Measurements from ENCODE around the gene TTBK2. TPM values are rescaled to one million over a fixed set of nuclear protein-coding genes. Genes with fewer than 3 reads are reported as not detected.

TTBK2 gene
- total RNA-seq, 1 experiment from 2014 or later, result 10.6 TPM

- no peak for DNase-seq (ENCODE audit: low read depth, low spot score)
- Histone ChIP-seq H4K20me1 (ENCODE audit: insufficient read depth) (no peaks in the 10 kb centered on the region), H3K4me3 (replicated peaks in 1 of 2; ENCODE audit: low read depth in 1 of 2, low read length in 2 of 2) (no peak overlapping the region), H3K9me2 (ENCODE audit: insufficient read depth) (no peaks in the 10 kb centered on the region), H3K27me3 (ENCODE audit: insufficient read depth, low read length) (no peaks in the 10 kb centered on the region), H3K36me3 (ENCODE audit: control insufficient read depth in 1 of 2, insufficient read depth in 2 of 2, low read length in 2 of 2) (peaks cover 29 to 39% of the 10 kb centered on the region in 2 experiments), H3K4me2 (ENCODE audit: low read length) (no peak overlapping the region), H3K9me3 (ENCODE audit: control insufficient read depth in 1 of 2, insufficient read depth in 1 of 2, low read depth in 1 of 2, low read length in 2 of 2) (no peaks in the 10 kb centered on the region), H3K79me2 (ENCODE audit: insufficient read depth, low read length) (peaks cover 7% of the 10 kb centered on the region; the same call in 1 of the 2 replicates), H3K27ac (ENCODE audit: low read depth, low read length) (no peak overlapping the region), H3K4me1 (ENCODE audit: control insufficient read depth in 1 of 2, insufficient read depth in 2 of 2, low read length in 2 of 2) (peaks cover 12 to 16% of the 10 kb centered on the region in 2 experiments; a peak in 3 of 4 replicates), H3K9ac (ENCODE audit: low read length) (no peak overlapping the region), H2AFZ (ENCODE audit: low read depth, low read length, poor library complexity, severe bottlenecking) (no peak overlapping the region)
- BruUV-seq (replicated peaks), result no TSS peak
- no peak for ATAC-seq
- ChIA-PET CTCF (no interaction called here), POLR2A (no interaction called here), RAD21 (ENCODE audit: low non-redundant PET in 1 of 2, low total read pairs in 2 of 2, uncharacterized antibody in 2 of 2, unreplicated experiment in 2 of 2) (no interaction called here)
- TF ChIP-seq RAD21 (IDR thresholded peaks at IDR 0.05; ENCODE audit: low read depth), result no peak
- no peak for TF ChIP-seq ZNF274 (IDR thresholded peaks at IDR 0.05; ENCODE audit: low read depth, low read length)
- no peak for TF ChIP-seq JUND (IDR thresholded peaks at IDR 0.05)
- TF ChIP-seq CBX3 (IDR thresholded peaks at IDR 0.05; ENCODE audit: low read depth), result no peak
- no peak for TF ChIP-seq CEBPB (IDR thresholded peaks at IDR 0.05; ENCODE audit: low read depth)
- intact Hi-C loops (cut with micrococcal nuclease), result loop anchor here (10.0 kb wide), 1 partner anchor 552 kb away; no protein-coding TSS in a partner anchor
Measured at GRCh38 chr15:42733027-42733426, 187.6 kb downstream of the TTBK2 start.

- intact Hi-C loops (cut with micrococcal nuclease), result loop anchor here (10.0 kb wide), 1 partner anchor 553 kb away; no protein-coding TSS in a partner anchor
- CTCF ChIA-PET, result no interaction called here
- DNase-seq (ENCODE audit: low read depth, low spot score) (no peak), ATAC-seq (no peak)
- no peak overlapping the region for H3K4me2 ChIP-seq (ENCODE audit: low read length)
- TF ChIP-seq ZFX (IDR thresholded peaks at IDR 0.05) (no peak), TCF7L2 (IDR thresholded peaks at IDR 0.05; ENCODE audit: borderline replicate concordance, extremely low read depth, insufficient read depth, insufficient read length) (no peak), RAD21 (IDR thresholded peaks at IDR 0.05; ENCODE audit: low read depth) (no peak), SP1 (IDR thresholded peaks at IDR 0.05; ENCODE audit: low read depth) (no peak), FOSL1 (IDR thresholded peaks at IDR 0.05; ENCODE audit: low read depth) (no peak), CEBPB (IDR thresholded peaks at IDR 0.05; ENCODE audit: low read depth) (no peak), JUND (IDR thresholded peaks at IDR 0.05) (no peak), ELF1 (IDR thresholded peaks at IDR 0.05; ENCODE audit: borderline replicate concordance, low read depth) (no peak), EZH2phosphoT487 (IDR thresholded peaks at IDR 0.05; ENCODE audit: borderline replicate concordance) (no peak), CTCF (IDR thresholded peaks at IDR 0.05 in 2 of 3, conservative IDR thresholded peaks at IDR 0.05 in 1 of 3; ENCODE audit: borderline replicate concordance in 1 of 3, insufficient read depth in 1 of 3, low read depth in 2 of 3, low read length in 2 of 3) (no peak)
- peaks cover 7% of the 10 kb centered on the region; the same call in 1 of the 2 replicates for H3K79me2 ChIP-seq (ENCODE audit: insufficient read depth, low read length)
- POLR2A ChIA-PET, result no interaction called here
- peaks cover 29 to 39% of the 10 kb centered on the region in 2 experiments for H3K36me3 ChIP-seq (ENCODE audit: control insufficient read depth in 1 of 2, insufficient read depth in 2 of 2, low read length in 2 of 2)
- no peak overlapping the region for H2AFZ ChIP-seq (ENCODE audit: low read depth, low read length, poor library complexity, severe bottlenecking)
- H4K20me1 ChIP-seq (ENCODE audit: insufficient read depth), result no peaks in the 10 kb centered on the region
- no peaks in the 10 kb centered on the region for H3K27me3 ChIP-seq (ENCODE audit: insufficient read depth, low read length)
- no peaks in the 10 kb centered on the region for H3K9me2 ChIP-seq (ENCODE audit: insufficient read depth)
- no peak overlapping the region for H3K27ac ChIP-seq (ENCODE audit: low read depth, low read length)
- no peak overlapping the region for H3K9ac ChIP-seq (ENCODE audit: low read length)
- H3K9me3 ChIP-seq (ENCODE audit: control insufficient read depth in 1 of 2, insufficient read depth in 1 of 2, low read depth in 1 of 2, low read length in 2 of 2), result no peaks in the 10 kb centered on the region
- no peak overlapping the region for H3K4me3 ChIP-seq (replicated peaks in 1 of 2; ENCODE audit: low read depth in 1 of 2, low read length in 2 of 2)
- RAD21 ChIA-PET (ENCODE audit: low non-redundant PET in 1 of 2, low total read pairs in 2 of 2, uncharacterized antibody in 2 of 2, unreplicated experiment in 2 of 2), result no interaction called here
- no TSS peak for BruUV-seq (replicated peaks)
- H3K4me1 ChIP-seq (ENCODE audit: control insufficient read depth in 1 of 2, insufficient read depth in 2 of 2, low read length in 2 of 2), result peaks cover 6 to 10% of the 10 kb centered on the region in 2 experiments; a peak in 3 of 4 replicates
Measured at GRCh38 chr15:42732095-42732827, 188.3 kb downstream of the TTBK2 start.
